GM21717 (cell line): ENCODE results near the gene YES1.
"Not testable (repeated sequence)": the region's sequence is repeated elsewhere in the genome, so short reads cannot be mapped to it uniquely, and the experiment has no call there.

Experiments used
- ATAC-seq: cut with Tn5 transposase; IDR thresholded peaks from one replicate; pipeline ENCODE4 v1.9.1; 2021; ENCODE audit warnings: mild to moderate bottlenecking, moderate library complexity; ENCODE audit not compliant: unreplicated experiment

The YES1 gene

GRCh38 chr18:730692-731091, 81.3 kb downstream of the YES1 start:
- ATAC-seq = no peak

GRCh38 chr18:730120-730519, 81.9 kb downstream of the YES1 start:
- not testable (repeated sequence) for ATAC-seq

- ATAC-seq = no peak
Observed at GRCh38 chr18:725646-726045, 86.4 kb downstream of the YES1 start.

- no peak for ATAC-seq
Observed at GRCh38 chr18:723541-724080, 88.4 kb downstream of the YES1 start.

- no peak for ATAC-seq
Observed at GRCh38 chr18:717003-717402, 95.0 kb downstream of the YES1 start.

GRCh38 chr18:715626-716025, 96.4 kb downstream of the YES1 start:
- ATAC-seq = no peak

- ATAC-seq = no peak
Observed at GRCh38 chr18:713135-713490, 98.9 kb downstream of the YES1 start.

GRCh38 chr18:712401-713134, 99.5 kb downstream of the YES1 start, which contains the start of gene ENOSF1:
ENOSF1 (minus strand) TSS chr18:712630; CDS start chr18:712587, 43 bp downstream.
- ATAC-seq = peak; percentile 85

GRCh38 chr18:711657-712400, 100.2 kb downstream of the YES1 start:
- peak; percentile 69 for ATAC-seq

- ATAC-seq = peak; percentile 9
Observed at GRCh38 chr18:711310-711656, 100.8 kb downstream of the YES1 start.

- ATAC-seq = no peak
Observed at GRCh38 chr18:710418-711300, 101.4 kb downstream of the YES1 start.

- ATAC-seq = no peak
Observed at GRCh38 chr18:709771-710170, 102.3 kb downstream of the YES1 start.

- no peak for ATAC-seq
Observed at GRCh38 chr18:708096-708495, 103.9 kb downstream of the YES1 start.

- no peak for ATAC-seq
Observed at GRCh38 chr18:706405-706804, 105.6 kb downstream of the YES1 start.

GRCh38 chr18:703213-703967, 108.7 kb downstream of the YES1 start:
- ATAC-seq = no peak

- ATAC-seq = no peak
Observed at GRCh38 chr18:697800-698199, 114.2 kb downstream of the YES1 start.

GRCh38 chr18:697012-697411, 115.0 kb downstream of the YES1 start:
- no peak for ATAC-seq

- no peak for ATAC-seq
Observed at GRCh38 chr18:693466-694187, 118.4 kb downstream of the YES1 start.

- no peak for ATAC-seq
Observed at GRCh38 chr18:692824-693223, 119.2 kb downstream of the YES1 start.

GRCh38 chr18:688323-688722, 123.7 kb downstream of the YES1 start:
- ATAC-seq = no peak
